Thyroid gland (tissue), 4 donors: ENCODE measurements around the gene NCAPH2.

Experiments
- CTCF ChIP-seq, 6 experiments: fragments of 200-600 bp in 3 of 6; fragments of 450-650 bp in 3 of 6; sonication (generic) in 3 of 6; IDR thresholded peaks; one replicate each; pipeline ENCODE4 v1.5.1; 2016 to 2019; ENCODE audit warnings: antibody characterized with exemption in 6 of 6, mild to moderate bottlenecking in 2 of 6, inconsistent platforms in 1 of 6, moderate library complexity in 1 of 6
- POLR2A ChIP-seq, 2 donors: fragments of 450-650 bp; IDR thresholded peaks; one replicate each; pipeline ENCODE4 v1.6.1; 2017; ENCODE audit warnings: antibody characterized with exemption in 2 of 2, mild to moderate bottlenecking in 2 of 2, moderate library complexity in 1 of 2

GRCh38 chr22:50521710-50522109, 13.7 kb downstream of the NCAPH2 start:
- no peak for TF ChIP-seq CTCF (IDR thresholded peaks at IDR 0.05)
- TF ChIP-seq POLR2A (IDR thresholded peaks at IDR 0.05): no peak
